Cardiac septum (tissue), 1 donor: ENCODE results near the gene SH2B2. TPM values are rescaled to one million over a fixed set of nuclear protein-coding genes. Genes with fewer than 3 reads are reported as not detected.
A peak's percentile ranks its signal among the peaks of the same experiment; 100 is the strongest.
"Not testable (repeated sequence)": the region's sequence is repeated elsewhere in the genome, so short reads cannot be mapped to it uniquely, and the experiment has no call there.

Experiments used
- DNase-seq: peaks from one replicate; pipeline ENCODE4 v3.0.0-alpha.2; 2020; ENCODE audit warnings: low spot score
- intact Hi-C: fragments of 100-400 bp; cut with DNase I; formaldehyde crosslinking; loops from one replicate; pipeline ENCODE4 v1.14.0; 2022
- total RNA-seq: library from RNA; stranded (reverse); fragmentation: NEBNext Ultra II Directional; extraction: Animal tissue kit (Norgen Biotek cat#: 25700); gene quantifications from one replicate; pipeline ENCODE4 v1.2.1, GENCODE V29; 2021
- donor health status: DM: no; HTN: no; CAD: no.

Gene SH2B2
- total RNA-seq, 1 donor from 2014 or later, result 3.1 TPM

DNA sequence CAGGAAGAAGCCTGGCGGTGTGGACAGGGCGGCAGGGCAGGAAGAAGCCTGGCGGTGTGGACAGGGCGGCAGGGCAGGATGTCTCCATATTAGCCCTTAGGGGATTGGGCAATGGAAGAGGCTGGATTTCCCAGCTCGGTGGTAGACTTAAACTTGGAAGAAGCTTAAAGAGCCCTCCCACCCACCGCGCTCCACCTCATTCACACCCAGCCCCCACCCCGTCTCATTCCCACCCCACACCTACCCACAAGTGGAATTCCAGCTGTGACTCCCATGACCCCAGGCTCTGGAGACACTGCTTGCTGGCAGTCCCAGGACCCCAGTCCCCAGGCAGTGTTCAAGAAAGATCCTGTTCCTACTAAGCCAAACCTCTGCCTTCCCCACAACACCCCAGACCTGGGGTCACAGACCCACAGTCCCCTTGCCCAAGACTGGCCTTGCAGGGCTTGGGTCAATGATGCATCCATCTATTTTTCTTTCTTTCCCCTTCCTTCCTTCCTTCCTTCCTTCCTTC is 35.6 kb downstream of the SH2B2 start:
- intact Hi-C loops, result no loop called here
- DNase-seq, result peak; percentile 58

DNA sequence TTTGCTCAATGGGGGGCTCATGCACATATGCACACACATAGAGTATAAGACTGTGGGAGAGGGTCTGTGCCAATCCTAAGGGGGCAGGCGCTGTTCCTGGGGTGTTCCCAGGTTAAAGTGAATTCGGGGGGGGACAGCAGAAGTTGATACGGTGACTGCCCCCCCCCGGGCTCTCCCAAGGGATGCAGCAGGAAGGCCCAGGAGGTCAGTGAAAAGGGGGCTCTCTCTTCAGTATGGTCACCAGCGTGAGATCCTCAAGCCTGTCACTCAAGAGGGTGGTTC is 37.2 kb downstream of the SH2B2 start:
- DNase-seq, result no peak
- intact Hi-C loops, result no loop called here

DNA sequence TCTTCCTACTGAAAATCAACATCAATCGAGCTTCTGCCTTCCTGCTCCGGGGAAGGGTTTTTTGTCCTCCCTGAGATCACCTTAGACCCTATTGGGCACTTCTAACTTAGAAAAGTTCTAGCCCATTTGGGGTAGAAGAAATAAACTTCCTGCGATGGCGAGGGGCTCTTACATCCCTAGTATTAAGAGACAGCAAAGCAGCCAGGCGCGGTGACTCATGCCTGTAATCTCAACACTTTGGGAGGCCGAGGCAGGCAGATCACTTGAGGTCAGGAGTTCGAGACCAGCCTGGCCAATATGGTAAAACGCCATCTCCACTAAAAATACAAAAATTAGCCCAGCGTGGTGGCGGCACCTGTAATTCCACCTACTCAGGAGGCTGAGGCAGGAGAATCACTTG is 38.4 kb downstream of the SH2B2 start:
- DNase-seq, intact Hi-C loops: not testable (repeated sequence)

DNA sequence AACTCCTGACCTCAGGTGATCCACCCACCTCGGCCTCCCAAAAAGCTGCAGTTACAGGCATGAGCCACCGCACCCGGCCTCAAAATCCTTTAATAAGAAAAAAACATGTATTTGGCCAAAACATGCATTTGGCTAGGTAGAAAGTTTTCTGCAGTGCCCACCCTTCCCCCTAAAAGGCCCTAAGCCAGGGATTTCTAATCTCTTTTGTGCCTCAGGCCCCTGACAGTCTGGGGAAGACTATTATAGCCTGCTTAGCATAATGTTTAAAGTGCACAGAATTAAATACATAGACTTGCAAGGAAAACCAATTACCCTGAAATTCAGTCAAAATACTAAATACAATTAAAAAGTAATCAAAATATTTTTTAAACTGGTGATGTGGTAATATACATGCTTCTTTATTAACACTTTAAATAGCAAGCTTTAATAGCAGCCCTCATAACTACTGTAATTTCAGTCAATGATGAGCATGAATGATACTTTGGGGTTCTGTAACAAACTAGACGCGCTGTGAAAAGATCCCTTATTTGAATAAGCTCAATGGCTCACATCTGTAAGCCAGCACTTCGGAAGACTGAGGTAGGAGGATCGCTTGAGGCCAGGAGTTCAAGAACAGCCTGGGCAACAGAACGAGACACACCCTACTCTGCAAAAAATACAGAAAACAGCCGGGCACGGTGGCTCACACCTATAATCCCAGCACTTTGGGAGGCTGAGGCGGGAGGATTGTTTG is 39.7 kb downstream of the SH2B2 start:
- intact Hi-C loops, result no loop called here
- DNase-seq, result no peak

DNA sequence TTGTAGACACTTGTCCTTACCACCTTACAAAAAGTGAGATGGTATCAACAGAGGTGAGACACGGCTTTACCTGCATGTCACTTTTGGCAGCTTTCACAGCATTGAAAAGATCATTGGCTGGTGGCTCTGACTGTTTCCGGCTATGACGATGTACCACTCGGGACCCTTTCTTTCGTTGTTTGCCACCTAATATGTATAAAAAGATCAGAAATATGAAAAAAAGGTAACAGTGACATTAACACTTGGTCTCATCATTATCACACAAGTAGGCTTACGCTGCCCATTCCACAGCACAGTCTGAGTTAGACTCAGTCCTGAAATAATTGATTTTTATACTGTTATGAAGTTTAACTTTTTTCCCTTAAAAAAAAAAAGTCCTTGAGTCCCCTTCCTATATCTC is 40.5 kb downstream of the SH2B2 start:
- DNase-seq, intact Hi-C loops: not testable (repeated sequence)

DNA sequence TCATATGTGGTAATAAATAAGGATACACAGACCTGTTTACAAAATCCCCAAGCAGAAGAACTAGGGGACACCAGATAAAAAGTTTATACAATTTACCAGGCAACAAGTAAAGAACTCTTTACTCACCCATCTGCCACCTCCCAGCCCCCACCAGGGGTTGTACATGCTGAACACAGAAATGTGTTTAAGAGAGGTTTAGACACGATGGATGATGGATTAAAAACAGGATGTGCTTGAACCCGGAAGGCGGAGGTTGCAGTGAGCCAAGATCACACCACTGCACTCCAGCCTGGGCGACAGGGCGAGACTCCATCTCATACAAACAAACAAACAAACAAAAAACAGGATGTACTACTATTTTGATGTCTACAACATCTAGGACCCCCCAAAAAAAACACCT is 42.2 kb downstream of the SH2B2 start:
- DNase-seq, intact Hi-C loops: not testable (repeated sequence)

DNA sequence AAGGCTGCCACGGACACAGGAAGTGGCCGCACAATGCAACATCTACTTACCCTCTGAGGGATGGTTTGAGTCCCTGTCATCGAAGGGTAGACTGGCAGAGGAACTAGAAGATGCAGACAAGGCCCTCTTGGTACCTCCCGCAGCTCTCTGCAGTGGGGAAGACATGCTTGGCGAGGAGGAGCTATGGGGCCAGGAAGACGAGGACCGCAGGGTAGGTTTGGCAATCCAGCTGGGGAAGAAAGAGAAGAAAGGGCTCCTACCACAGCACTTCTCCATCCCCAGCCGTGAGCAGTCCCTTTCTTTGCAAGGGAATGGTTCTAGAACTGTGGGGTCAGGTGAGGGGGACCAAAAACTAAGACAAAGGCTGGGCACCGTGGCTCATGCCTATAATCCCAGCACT is 42.7 kb downstream of the SH2B2 start:
- DNase-seq, result not testable (repeated sequence)

DNA sequence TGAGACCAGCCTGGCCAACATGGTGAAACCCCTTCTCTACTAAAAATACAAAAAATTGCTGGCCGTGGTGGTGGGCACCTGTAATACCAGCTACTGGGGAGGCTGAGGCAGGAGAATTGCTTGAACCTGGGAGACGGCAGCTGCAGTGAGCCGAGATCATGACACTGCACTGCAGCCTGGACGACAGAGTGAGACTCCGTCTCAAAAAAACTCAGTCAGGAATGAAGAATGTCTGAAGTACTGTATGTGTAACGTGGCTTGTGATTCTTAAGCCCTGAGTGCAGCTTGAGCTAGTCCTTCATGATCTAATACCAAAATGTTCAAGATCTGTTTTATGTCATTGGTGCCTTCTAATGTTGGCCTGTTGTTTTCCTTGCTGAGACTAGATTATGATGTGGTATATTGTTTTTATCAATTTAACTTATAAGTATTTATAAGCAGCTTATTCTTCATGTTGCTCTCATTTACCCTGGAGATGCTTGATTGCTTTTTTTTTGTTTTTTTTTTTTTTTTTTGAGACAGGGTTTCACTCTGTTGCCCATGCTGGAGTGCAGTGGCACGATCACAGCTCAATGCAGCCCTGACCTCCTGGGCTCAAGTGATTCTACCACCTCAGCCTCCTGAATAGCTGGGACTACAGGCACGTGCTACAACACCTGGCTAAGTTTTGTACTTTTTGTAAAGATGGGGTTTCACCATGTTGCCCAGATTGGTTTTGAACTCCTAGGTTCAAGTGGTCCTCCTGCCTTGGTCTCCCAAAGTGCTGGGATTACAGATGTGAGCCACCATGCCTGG is 44.2 kb downstream of the SH2B2 start:
- intact Hi-C loops, result not testable (repeated sequence)

More for the DNA sequence above, 42.7 kb downstream of the SH2B2 start:
- intact Hi-C loops, result not testable (repeated sequence)

DNA sequence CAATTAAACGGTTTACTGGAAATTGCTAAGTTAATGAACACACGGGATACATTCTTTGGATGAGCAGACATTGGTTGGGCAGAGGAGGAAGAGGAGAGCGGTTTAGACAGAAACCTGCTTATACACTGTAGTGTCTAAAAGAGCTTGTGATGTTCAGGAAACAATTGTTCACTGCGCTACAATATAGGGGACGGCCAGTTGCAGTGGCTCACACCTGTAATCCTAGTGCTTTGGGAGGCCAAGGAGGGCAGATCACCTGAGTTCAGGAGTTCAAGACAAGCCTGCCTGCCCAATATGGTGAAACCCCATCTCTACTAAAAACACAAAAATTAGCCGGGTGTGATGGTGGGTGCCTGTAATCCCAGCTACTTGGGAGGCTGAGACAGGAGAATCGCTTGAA is 48.9 kb downstream of the SH2B2 start:
- DNase-seq, intact Hi-C loops: not testable (repeated sequence)

More for the DNA sequence above, 44.2 kb downstream of the SH2B2 start:
- DNase-seq, result not testable (repeated sequence)

DNA sequence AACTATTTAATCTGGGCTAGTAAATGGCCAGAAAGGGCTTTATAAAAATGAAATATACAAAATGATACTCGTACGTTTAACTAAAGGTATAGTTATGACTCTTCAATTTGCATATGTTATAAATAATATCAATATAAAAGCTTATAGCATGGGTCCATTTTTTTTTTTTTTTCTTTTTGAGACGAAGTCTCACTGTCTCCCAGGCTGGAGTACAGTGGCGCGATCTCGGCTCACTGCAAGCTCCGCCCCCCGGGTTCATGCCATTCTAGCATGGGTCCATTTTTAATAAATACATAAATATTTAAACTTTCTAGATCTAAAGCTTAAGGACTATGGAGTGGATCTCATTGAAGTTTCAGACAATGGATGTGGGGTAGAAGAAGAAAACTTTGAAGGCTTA is 50.3 kb downstream of the SH2B2 start:
- intact Hi-C loops, DNase-seq: not testable (repeated sequence)

DNA sequence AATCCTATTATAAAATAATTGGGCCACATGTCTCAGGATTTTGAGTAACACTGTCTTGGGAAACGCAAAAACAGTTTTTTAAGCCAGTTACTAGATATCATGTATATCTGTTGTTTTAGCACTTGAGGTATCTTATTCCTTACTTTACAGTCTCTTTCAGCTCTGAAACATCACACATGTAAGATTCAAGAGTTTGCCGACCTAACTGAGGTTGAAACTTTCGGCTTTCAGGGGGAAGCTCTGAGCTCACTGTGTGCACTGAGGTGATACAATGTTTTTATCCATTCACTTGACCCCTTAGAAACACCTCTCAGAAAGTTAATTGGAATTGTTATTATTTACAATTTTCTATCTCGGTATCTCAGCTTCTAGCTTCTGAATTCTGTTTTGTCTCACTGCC is 50.8 kb downstream of the SH2B2 start:
- DNase-seq, intact Hi-C loops: not testable (repeated sequence)

DNA sequence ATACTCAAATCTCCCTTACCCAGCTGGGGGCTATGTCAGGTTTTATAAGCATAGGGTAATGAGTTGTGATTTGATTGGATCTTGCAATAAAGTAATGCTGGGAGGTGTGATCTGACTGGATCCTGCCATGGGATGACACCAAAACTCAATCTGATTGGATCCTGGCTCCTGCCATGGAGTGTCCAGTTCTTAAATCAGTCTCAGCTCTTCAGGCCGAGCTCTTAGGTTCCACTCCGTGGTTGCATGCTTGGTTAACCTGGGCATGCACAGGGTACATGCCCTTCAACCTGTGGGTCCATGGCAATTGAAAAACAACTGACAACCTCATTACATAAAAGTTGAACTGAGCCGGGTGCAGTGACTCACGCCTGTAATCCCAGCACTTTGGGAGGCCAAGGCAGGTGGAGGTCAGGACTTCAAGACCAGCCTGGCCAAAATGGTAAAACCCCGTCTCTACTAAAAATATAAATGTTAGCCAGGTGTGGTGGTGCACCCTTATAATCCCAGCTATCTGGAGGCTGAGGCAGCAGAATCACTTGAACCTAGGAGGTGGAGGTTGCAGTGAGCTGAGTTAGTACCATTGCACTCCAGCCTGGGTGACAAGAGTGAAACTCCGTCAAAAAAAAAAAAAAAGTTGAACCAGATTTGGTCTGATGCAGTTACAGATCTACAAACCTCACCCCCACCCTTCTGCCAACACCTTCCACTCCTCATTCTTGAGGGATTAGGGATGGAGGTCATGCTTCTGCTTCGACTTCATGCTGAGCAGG is 54.1 kb downstream of the SH2B2 start:
- intact Hi-C loops, DNase-seq: not testable (repeated sequence)

DNA sequence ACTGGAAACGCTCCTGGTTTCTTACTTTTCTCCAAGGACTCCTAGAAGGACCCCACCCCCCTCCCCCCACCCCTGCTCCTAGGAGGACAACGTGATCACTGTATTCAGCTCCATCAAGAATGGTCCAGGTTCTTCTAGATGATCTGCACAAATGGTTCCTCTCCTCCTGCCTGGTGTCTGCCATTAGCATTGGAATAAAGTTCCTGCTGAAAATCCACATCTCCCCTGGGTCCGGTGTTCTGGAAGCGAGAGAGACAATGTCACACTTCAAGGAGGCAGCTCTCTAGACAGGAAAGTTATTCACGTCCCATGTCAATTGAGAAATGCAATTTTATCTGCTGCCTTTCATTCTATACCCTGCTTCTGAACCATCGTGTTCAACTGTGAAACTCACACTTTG is 60.3 kb downstream of the SH2B2 start:
- intact Hi-C loops, DNase-seq: not testable (repeated sequence)

DNA sequence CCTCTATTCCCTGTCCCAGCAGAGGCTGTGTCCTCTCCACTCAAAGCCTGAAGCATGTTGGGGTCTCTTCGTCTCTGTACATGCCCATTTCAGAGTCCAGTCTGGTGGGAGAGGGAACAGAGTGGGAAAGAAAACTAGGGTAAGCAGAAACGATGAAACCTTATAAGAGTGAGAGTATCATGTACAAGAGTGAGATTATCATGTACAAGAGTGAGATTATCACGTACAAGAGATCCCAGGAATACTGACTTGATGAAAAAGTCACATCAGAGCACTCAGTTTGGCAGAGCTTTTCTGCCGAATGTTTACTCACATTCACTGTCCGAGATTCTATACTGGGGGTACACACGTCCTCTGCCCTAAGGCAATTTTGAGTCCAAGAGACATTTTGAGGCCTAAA is 69.7 kb downstream of the SH2B2 start, which contains the start of gene SPDYE6:
SPDYE6 (minus strand) TSS at position 101 of the 400 bp plus-strand sequence. CDS start 421 bp downstream, outside the sequence.
- intact Hi-C loops, DNase-seq: not testable (repeated sequence)

DNA sequence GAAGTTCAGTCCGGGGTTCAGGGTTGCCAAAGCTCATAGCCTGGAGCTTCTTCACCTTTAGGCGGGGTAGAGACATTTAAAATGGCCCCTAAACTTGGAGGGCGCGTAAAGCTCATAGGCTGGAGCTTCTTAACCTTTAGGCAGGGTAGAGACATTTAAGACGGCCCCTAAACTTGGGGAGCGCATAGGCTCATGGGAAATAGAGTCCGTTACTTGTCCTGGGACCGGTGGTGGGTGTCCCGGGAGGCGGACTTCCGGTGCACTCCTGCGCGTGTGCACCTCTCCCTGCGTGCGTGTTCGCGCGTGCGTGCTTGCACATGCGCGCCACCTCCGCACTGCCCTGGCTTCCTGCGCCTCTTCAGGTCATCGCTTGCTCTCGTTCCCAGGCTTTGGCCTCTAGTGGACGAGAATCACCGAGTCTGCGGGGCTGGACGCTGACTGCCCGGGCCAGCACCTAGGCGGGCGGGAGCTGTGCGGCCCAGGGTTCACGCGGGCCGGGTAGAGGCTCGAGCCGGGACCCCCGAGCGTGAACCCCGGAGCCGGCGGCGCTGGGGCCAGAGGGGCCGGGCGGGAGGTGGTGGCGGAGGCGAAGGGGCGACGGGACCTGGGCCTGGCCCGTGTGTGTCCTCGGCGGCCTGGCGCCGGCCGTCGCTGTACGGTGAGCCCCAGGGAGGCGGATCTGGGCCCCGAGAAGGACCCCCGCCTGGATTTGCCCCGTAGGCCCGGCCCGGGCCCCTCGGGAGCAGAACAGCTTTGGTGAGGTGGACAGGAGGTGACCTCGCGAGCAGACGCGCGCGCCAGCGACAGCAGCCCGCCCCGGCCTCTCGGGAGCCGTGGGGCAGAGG is 77.1 kb downstream of the SH2B2 start:
- intact Hi-C loops, result not testable (repeated sequence)
- DNase-seq, result peak; percentile 97

DNA sequence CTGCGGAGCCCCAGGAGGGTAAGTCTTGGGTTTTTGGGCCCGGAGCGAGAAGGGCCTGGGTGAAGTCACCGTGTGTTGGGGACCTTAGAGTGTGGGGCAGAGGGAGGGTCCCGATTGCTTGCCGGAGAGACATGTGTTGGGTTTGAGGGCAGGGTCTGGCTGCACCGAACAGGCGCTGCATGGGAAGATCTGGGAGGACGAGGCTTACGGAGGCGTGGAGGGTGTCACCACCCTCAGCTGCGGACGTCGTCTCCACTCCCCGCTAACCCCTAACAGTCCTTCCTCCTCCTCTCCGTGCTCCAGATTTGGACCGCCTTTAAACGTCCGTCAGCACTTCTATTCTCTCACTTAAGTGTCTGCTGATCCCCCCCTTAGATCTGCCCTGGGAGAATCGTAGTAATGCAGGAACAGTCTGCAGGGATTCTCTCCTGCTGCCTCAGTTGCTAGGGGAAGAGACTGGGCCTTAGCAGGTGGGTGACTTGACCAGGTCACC is 77.8 kb downstream of the SH2B2 start:
- DNase-seq, intact Hi-C loops: not testable (repeated sequence)

DNA sequence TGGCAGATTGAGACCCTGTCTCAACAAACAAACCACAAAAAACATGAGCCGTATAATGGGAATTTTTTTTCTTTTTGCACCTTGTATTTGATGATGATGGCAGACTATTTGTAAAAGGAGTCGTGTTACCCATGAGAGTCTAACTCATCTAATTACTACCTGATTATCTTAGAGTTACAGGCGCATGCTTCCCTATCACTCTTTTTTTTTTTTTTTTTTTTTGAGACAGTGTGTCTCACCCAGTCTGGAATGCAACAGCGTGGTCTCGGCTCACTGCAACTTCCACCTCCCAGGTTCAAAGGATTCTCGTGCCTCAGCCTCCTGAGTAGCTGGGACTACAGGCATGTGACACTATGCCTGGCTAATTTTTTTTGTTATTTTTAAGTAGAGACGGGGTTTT is 78.7 kb downstream of the SH2B2 start:
- intact Hi-C loops, DNase-seq: not testable (repeated sequence)

DNA sequence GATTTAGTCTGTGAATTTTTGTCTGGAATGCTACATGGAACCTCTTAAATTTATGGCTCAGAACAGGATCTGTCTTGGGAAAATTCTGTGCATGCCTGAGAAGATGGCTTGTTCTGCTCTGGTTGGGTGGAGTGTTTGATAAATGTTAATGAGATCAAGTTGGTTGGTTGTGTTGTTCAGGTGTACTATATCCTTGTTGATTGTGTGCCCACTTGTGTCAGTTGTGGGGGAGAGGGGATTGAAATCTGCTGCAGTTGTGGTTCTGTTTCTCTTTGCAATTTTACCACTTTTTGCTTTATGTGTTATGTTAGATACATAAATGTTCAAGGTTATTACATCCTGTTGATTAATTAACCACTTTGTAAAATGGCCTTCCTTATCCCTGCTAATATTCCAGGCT is 83.4 kb downstream of the SH2B2 start:
- DNase-seq, intact Hi-C loops: not testable (repeated sequence)
